Measurements from ENCODE around the gene MISP.

Gene MISP

DNA sequence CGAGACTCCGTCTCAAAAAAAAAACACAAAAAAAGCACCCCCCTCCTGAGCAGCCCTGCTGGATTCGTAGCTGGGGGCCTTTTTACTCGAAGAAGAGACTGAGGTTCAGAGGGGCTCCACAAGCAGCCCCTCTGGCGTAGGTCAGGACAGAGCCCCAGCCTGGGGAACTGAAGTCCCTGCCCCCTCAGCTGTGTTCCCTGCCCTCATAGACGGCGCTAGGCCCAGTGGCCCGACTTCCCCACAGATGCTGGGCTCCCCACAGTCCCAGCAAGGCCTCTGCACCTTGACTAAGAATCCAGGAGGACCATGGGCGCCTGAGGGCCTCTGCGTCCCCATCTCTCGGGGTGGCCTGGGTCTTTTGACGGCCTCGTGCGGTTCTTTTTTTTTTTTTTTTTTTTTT, 1.1 kb upstream of the MISP start:
- Histone ChIP-seq H3K27me3 (ENCODE audit: control insufficient read depth in 1 of 2, insufficient read depth in 2 of 2, low read length in 2 of 2) (peaks cover 5 to 7% of the 10 kb centered on the region in 2 donors), H3K4me1 (ENCODE audit: control insufficient read depth, insufficient read depth, low read length) (no peaks in the 10 kb centered on the region), H3K36me3 (ENCODE audit: control insufficient read depth in 2 of 2, insufficient read depth in 2 of 2, low read length in 2 of 2) (no peaks in the 10 kb centered on the region), H3K4me3 (ENCODE audit: low read length in 2 of 2) (no peak overlapping the region), H3K9me3 (ENCODE audit: control insufficient read depth in 2 of 2, low read length in 2 of 2) (peaks cover 0 to 9% of the 10 kb centered on the region in 2 donors), H3K9ac (ENCODE audit: low read length in 2 of 2) (no peak overlapping the region), H3K27ac (ENCODE audit: low read length) (no peak overlapping the region)

DNA sequence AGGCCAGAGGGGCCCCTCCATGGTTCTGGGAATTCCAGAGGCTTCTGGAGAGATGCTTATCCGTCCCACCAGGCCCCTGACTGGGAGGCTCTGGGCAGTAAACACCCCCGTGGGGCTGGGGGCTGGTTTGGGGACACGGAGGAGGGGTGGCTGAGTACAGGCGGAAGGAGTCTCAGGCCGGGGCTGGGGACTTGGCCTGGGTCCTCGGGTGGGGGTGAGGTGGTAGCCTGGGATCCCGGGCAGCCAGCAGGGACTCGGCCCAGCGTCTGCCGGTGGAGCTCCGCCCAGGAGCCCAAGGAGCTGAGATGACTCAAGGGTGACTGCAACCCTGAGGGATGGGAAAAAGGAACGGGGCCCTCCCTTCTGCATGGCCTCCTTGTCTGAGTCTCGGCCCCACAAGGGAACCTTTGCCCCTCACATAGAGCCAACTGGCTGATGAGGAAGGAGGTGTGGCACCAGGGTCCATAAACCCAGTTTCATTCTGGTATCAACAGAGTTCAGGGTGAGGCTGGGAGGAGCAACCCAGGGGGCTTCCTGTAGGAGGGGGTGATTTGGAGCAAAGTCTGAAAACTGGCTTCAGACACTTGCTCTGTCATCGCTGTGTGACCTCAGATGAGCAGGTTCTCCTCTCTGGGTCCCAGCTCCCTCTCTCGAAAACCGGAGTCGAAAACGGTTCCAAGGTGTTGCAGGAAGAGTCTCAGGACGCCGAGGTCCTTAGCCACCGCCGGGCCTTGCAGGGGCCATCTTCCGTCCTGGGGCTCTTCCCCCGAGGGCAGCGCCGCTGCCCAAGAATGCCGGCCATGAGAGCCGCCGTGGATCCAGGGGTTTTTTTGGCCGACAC, 809 bp downstream of the MISP start:
- peaks cover 5 to 7% of the 10 kb centered on the region in 2 donors for H3K27me3 ChIP-seq (ENCODE audit: control insufficient read depth in 1 of 2, insufficient read depth in 2 of 2, low read length in 2 of 2)
- no peak overlapping the region for H3K4me3 ChIP-seq (ENCODE audit: low read length in 2 of 2)
- peaks cover 0 to 9% of the 10 kb centered on the region in 2 donors for H3K9me3 ChIP-seq (ENCODE audit: control insufficient read depth in 2 of 2, low read length in 2 of 2)
- H3K36me3 ChIP-seq (ENCODE audit: control insufficient read depth in 2 of 2, insufficient read depth in 2 of 2, low read length in 2 of 2), result no peaks in the 10 kb centered on the region
- H3K9ac ChIP-seq (ENCODE audit: low read length in 2 of 2), result no peak overlapping the region
- no peak overlapping the region for H3K27ac ChIP-seq (ENCODE audit: low read length)
- no peaks in the 10 kb centered on the region for H3K4me1 ChIP-seq (ENCODE audit: control insufficient read depth, insufficient read depth, low read length)

DNA sequence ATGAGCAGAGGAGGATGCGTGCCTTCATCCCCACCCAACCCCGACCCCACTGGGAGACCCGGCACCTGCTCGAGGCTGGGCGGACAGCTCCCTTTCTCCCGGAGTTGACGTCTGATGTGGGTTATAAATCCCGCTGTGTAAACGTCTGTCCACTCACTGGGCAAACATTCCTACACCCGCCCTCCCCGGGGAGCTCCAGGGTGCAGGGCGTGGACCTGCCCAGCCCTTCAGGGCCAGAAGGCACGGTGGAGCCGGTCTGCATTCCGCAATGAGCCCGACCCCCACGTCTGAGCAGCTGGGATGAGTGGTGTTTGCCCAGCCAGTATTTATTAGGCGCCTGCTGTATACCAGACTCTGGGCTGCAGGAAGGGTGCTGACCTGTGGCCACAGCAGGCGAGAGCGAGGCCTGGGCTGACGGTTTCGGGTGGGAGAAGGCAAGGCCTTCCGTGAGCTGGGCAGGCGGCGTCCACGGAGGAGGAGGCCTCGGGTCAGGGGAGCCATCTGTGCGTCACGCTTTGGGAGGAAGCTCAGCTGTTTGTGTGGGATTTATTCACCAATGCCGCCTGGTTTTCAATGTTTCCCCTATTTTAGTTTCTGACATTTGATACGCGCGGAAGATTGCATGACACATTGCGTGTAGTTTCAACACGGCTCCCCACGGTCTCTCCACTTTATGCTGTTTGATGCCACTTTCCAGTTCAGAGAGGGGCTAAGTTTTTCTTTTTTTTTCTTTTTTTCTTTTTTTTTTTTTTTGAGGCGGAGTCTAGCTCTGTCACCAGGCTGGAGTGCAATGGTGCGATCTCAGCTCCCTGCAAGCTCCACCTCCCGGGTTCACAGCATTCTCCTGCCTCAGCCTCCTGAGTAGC, 2.0 kb downstream of the MISP start:
- H3K9me3 ChIP-seq (ENCODE audit: control insufficient read depth in 2 of 2, low read length in 2 of 2), result peaks cover 0 to 2% of the 10 kb centered on the region in 2 donors
- no peak overlapping the region for H3K27ac ChIP-seq (ENCODE audit: low read length)
- no peaks in the 10 kb centered on the region for H3K36me3 ChIP-seq (ENCODE audit: control insufficient read depth in 2 of 2, insufficient read depth in 2 of 2, low read length in 2 of 2)
- H3K4me1 ChIP-seq (ENCODE audit: control insufficient read depth, insufficient read depth, low read length), result no peaks in the 10 kb centered on the region
- peaks cover 5 to 7% of the 10 kb centered on the region in 2 donors for H3K27me3 ChIP-seq (ENCODE audit: control insufficient read depth in 1 of 2, insufficient read depth in 2 of 2, low read length in 2 of 2)
- H3K4me3 ChIP-seq (ENCODE audit: low read length in 2 of 2), result no peak overlapping the region
- H3K9ac ChIP-seq (ENCODE audit: low read length in 2 of 2), result no peak overlapping the region

DNA sequence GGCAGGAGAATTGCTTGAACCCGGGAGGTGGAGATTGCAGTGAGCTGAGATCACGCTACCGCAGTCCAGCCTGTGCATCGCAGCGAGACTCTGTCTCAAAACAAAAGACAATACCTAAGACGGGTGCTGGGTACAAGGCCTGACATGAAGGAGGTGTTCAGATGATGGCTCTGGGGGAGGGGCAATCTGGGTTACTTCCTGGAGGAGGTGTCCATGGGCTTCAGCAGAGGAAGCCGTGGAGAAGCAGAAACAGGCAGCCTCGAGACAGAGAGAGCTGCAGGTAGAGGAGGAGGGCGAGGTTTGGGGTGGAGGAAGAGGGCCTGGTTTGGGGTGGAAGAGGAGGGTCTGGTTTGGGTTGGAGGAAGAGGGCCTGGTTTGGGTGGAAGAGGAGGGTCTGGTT, 3.6 kb downstream of the MISP start:
- Histone ChIP-seq H3K9ac (ENCODE audit: low read length in 2 of 2) (no peak overlapping the region), H3K27ac (ENCODE audit: low read length) (no peak overlapping the region), H3K27me3 (ENCODE audit: control insufficient read depth in 1 of 2, insufficient read depth in 2 of 2, low read length in 2 of 2) (peaks cover 4 to 5% of the 10 kb centered on the region in 2 donors), H3K36me3 (ENCODE audit: control insufficient read depth in 2 of 2, insufficient read depth in 2 of 2, low read length in 2 of 2) (no peaks in the 10 kb centered on the region), H3K9me3 (ENCODE audit: control insufficient read depth in 2 of 2, low read length in 2 of 2) (peaks cover 0 to 6% of the 10 kb centered on the region in 2 donors), H3K4me1 (ENCODE audit: control insufficient read depth, insufficient read depth, low read length) (no peaks in the 10 kb centered on the region), H3K4me3 (ENCODE audit: low read length in 2 of 2) (no peak overlapping the region)

DNA sequence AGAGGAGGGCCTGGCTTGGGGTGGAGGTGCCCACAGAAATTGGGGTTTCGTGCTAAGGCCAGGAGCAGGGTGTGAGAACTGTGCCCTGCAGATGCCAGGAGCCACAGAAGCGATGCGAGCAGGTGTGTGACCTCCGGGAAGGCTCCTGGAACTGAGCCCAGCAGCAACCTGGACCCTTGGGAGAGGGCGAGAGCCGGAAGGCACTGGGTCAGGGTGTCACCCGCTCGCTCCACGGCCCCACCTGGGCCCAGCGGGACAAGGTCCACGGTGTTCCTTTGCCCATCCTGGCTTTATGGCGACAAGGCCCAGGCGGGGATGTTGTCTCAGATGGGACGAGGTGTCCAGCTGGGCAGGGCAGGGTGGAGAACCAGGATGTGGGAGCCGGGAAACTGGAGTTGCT, 4.2 kb downstream of the MISP start:
- no peak overlapping the region for H3K27ac ChIP-seq (ENCODE audit: low read length)
- H3K9ac ChIP-seq (ENCODE audit: low read length in 2 of 2), result no peak overlapping the region
- no peak overlapping the region for H3K4me3 ChIP-seq (ENCODE audit: low read length in 2 of 2)
- H3K27me3 ChIP-seq (ENCODE audit: control insufficient read depth in 1 of 2, insufficient read depth in 2 of 2, low read length in 2 of 2), result peaks cover 4 to 5% of the 10 kb centered on the region in 2 donors
- no peaks in the 10 kb centered on the region for H3K36me3 ChIP-seq (ENCODE audit: control insufficient read depth in 2 of 2, insufficient read depth in 2 of 2, low read length in 2 of 2)
- no peaks in the 10 kb centered on the region for H3K4me1 ChIP-seq (ENCODE audit: control insufficient read depth, insufficient read depth, low read length)
- H3K9me3 ChIP-seq (ENCODE audit: control insufficient read depth in 2 of 2, low read length in 2 of 2), result peaks cover 0 to 6% of the 10 kb centered on the region in 2 donors

DNA sequence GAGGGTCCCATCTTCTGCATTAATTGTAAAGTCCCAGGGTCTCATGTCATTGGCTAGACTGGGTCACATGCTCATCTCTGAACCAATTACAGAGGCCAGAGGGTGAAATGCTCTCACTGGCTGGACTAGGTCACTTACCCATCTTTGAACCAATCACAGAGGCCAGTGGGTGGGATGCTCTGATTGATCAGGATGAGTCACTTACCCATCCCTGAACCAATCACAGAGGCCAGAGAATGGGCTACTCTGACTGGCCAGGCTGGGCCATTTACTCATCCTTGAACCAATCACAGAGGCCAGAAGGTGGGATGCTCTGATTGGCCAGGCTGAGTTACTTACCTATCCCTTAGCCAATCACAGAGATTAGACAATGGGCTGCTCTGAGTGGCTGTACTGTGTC, 5.3 kb downstream of the MISP start:
- Histone ChIP-seq H3K36me3 (ENCODE audit: control insufficient read depth in 2 of 2, insufficient read depth in 2 of 2, low read length in 2 of 2) (no peaks in the 10 kb centered on the region), H3K27me3 (ENCODE audit: control insufficient read depth in 1 of 2, insufficient read depth in 2 of 2, low read length in 2 of 2) (peaks cover 0 to 3% of the 10 kb centered on the region in 2 donors), H3K9me3 (ENCODE audit: control insufficient read depth in 2 of 2, low read length in 2 of 2) (peaks cover 0 to 6% of the 10 kb centered on the region in 2 donors), H3K4me1 (ENCODE audit: control insufficient read depth, insufficient read depth, low read length) (no peaks in the 10 kb centered on the region), H3K4me3 (ENCODE audit: low read length in 2 of 2) (no peak overlapping the region), H3K9ac (ENCODE audit: low read length in 2 of 2) (no peak overlapping the region), H3K27ac (ENCODE audit: low read length) (no peak overlapping the region)

DNA sequence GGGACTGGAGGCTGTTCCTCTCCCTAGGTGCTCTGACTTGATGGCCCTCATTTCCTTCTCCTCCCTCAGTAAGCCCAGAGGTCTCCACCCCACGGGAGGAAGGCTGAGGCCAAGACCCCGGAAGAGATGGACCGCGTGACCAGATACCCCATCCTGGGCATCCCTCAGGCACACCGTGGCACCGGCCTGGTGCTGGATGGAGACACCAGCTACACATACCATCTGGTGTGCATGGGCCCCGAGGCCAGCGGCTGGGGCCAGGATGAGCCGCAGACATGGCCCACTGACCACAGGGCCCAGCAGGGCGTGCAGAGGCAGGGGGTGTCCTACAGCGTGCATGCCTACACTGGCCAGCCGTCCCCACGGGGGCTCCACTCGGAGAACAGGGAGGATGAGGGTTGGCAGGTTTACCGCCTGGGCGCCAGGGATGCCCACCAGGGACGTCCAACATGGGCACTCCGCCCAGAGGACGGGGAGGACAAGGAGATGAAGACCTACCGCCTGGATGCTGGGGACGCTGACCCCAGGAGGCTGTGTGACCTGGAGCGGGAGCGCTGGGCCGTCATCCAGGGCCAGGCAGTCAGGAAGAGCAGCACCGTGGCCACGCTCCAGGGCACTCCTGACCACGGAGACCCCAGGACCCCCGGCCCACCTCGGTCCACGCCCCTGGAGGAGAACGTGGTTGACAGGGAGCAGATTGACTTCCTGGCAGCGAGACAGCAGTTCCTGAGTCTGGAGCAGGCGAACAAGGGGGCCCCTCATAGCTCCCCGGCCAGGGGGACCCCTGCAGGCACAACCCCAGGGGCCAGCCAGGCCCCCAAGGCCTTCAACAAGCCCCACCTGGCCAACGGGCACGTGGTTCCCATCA, 6.1 kb downstream of the MISP start:
- Histone ChIP-seq H3K27me3 (ENCODE audit: control insufficient read depth in 1 of 2, insufficient read depth in 2 of 2, low read length in 2 of 2) (peaks cover 0 to 2% of the 10 kb centered on the region in 2 donors), H3K36me3 (ENCODE audit: control insufficient read depth in 2 of 2, insufficient read depth in 2 of 2, low read length in 2 of 2) (no peaks in the 10 kb centered on the region), H3K9me3 (ENCODE audit: control insufficient read depth in 2 of 2, low read length in 2 of 2) (peaks cover 0 to 6% of the 10 kb centered on the region in 2 donors), H3K4me3 (ENCODE audit: low read length in 2 of 2) (no peak overlapping the region), H3K9ac (ENCODE audit: low read length in 2 of 2) (no peak overlapping the region), H3K27ac (ENCODE audit: low read length) (no peak overlapping the region), H3K4me1 (ENCODE audit: control insufficient read depth, insufficient read depth, low read length) (no peaks in the 10 kb centered on the region)

DNA sequence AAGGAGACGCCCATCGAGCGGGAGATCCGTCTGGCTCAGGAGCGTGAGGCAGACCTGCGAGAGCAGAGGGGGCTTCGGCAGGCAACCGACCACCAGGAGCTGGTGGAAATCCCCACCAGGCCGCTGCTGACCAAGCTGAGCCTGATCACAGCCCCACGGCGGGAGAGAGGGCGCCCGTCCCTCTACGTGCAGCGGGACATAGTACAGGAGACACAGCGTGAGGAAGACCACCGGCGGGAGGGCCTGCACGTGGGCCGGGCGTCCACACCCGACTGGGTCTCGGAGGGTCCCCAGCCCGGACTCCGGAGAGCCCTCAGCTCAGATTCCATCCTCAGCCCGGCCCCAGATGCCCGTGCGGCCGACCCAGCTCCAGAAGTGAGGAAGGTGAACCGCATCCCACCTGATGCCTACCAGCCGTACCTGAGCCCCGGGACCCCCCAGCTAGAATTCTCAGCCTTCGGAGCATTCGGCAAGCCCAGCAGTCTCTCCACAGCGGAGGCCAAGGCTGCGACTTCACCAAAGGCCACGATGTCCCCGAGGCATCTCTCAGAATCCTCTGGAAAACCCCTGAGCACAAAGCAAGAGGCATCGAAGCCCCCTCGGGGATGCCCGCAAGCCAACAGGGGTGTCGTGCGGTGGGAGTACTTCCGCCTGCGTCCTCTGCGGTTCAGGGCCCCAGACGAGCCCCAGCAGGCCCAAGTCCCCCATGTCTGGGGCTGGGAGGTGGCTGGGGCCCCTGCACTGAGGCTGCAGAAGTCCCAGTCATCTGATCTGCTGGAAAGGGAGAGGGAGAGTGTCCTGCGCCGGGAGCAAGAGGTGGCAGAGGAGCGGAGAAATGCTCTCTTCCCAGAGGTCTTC, 7.1 kb downstream of the MISP start:
- no peaks in the 10 kb centered on the region for H3K4me1 ChIP-seq (ENCODE audit: control insufficient read depth, insufficient read depth, low read length)
- no peak overlapping the region for H3K4me3 ChIP-seq (ENCODE audit: low read length in 2 of 2)
- peaks cover 0 to 6% of the 10 kb centered on the region in 2 donors for H3K9me3 ChIP-seq (ENCODE audit: control insufficient read depth in 2 of 2, low read length in 2 of 2)
- peaks cover 0 to 2% of the 10 kb centered on the region in 2 donors for H3K27me3 ChIP-seq (ENCODE audit: control insufficient read depth in 1 of 2, insufficient read depth in 2 of 2, low read length in 2 of 2)
- H3K36me3 ChIP-seq (ENCODE audit: control insufficient read depth in 2 of 2, insufficient read depth in 2 of 2, low read length in 2 of 2), result no peaks in the 10 kb centered on the region
- no peak overlapping the region for H3K27ac ChIP-seq (ENCODE audit: low read length)
- H3K9ac ChIP-seq (ENCODE audit: low read length in 2 of 2), result no peak overlapping the region

DNA sequence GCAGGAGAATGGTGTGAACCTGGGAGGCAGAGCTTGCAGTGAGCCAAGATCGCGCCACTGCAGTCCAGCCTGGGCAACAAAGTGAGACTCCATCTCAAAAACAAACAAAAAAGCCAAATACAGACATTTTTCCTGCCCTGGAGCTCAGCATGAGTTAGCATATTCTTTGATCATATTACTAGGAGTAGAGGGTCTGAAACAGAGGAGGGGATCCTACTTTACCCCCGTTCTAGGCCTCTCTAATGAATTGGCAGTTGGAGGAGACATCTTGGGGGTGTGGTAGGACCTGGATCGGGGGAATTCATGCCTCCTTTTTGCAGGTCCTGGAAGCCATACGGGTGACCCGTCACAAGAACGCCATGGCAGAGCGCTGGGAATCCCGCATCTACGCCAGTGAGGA, 12.3 kb downstream of the MISP start:
- Histone ChIP-seq H3K36me3 (ENCODE audit: control insufficient read depth in 2 of 2, insufficient read depth in 2 of 2, low read length in 2 of 2) (no peaks in the 10 kb centered on the region), H3K27ac (ENCODE audit: low read length) (no peak overlapping the region), H3K4me1 (ENCODE audit: control insufficient read depth, insufficient read depth, low read length) (no peaks in the 10 kb centered on the region), H3K9ac (ENCODE audit: low read length in 2 of 2) (no peak overlapping the region), H3K9me3 (ENCODE audit: control insufficient read depth in 2 of 2, low read length in 2 of 2) (peaks cover 0 to 6% of the 10 kb centered on the region in 2 donors), H3K4me3 (ENCODE audit: low read length in 2 of 2) (no peak overlapping the region), H3K27me3 (ENCODE audit: control insufficient read depth in 1 of 2, insufficient read depth in 2 of 2, low read length in 2 of 2) (peaks cover 0 to 14% of the 10 kb centered on the region in 2 donors)
